Measurements from ENCODE around the gene C5orf63.
"Not testable (repeated sequence)": the region's sequence is repeated elsewhere in the genome, so short reads cannot be mapped to it uniquely, and the experiment has no call there.

The C5orf63 gene

DNA sequence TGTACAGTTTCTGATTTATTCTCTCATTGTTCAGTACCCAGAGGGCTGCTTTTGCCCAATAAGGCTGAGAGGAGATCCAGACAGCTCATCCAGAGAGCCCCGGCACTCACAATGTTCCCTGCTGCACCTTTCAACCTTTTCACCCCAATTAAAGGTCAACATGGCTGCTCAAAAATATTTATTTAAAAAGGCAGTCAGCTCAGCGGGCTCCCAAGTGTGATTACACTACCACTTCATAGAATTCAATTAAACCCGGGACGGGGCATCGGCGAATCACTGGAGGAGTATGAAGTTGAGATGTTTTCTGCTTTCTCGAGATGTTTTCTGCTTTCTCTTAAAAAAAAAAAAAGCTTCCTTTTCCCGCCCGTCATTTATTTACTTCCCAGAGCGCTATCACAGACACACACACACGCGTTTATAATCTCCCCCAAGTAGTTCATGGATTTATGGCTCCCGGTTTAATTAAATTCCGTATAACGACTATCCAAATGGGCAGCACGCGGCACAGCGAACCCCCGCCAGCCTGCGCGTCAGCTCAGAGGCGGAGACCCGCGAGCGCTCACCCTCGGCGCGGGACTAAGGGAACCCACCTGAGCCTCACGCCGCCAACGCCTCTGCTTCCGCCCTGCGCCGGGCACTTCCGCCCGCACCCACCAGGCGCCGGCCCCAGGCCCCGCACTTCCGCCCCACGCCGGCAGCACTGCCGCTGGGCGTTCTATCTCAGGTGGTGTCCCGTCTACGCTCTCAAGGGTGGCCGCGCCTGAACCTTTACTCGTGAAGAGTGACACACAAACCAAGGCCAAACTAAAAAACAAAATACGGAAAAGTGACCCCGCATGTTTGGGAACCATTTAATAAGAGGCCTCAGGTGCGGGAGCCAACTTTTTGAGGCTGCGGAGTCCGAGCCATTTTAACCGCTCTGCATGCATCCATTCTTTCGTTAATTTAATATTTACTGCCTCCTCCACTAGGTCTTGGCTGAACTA is at the start of gene C5orf63:
Gene C5orf63 (minus strand): TSS at position 642 of the 986 bp plus-strand sequence. CDS start 14,507 bp downstream, outside the sequence.
- DNase-seq, result no peak

DNA sequence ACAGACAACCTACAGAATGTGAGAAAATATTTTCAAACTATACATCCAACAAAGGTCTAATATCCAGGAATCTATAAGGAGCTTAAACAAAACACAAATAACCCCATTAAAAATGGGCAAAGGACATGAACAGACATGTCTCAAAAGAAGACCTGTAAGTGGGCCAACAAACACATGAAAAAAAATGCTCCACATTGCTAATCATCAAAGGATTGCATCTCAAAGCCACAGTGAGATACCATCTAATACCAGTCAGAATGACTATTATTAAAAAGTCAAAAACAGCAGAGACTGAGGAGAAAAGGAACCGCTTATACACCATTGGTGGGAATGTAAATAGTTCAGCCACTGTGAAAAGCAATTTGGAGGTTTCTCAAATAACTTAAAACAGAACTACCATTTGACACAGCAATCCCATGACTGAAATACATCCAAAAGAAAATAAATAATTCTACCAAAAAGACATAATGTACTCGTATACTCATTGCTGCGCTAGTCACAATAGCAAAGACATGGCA is 39.1 kb upstream of the C5orf63 start:
- peak; percentile 6 for DNase-seq

DNA sequence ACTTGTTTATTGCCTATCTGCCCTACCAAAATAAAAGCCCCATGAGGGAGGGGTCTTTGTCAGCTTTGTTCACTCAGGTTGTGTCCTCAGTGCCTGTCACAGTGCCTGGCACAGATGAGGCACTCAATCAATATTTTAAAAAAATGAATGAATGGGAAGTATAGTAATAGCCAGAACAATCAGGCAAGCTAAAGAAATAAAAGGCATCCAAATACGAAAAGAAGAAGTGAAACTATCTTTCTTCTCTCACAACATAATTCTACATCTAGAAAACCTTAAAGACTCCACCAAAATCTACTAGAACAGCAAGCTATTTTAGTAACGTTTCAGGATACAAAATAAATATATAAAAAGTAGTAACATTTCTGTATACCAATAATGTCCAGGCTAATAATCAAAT is 37.8 kb upstream of the C5orf63 start:
- DNase-seq, result no peak

DNA sequence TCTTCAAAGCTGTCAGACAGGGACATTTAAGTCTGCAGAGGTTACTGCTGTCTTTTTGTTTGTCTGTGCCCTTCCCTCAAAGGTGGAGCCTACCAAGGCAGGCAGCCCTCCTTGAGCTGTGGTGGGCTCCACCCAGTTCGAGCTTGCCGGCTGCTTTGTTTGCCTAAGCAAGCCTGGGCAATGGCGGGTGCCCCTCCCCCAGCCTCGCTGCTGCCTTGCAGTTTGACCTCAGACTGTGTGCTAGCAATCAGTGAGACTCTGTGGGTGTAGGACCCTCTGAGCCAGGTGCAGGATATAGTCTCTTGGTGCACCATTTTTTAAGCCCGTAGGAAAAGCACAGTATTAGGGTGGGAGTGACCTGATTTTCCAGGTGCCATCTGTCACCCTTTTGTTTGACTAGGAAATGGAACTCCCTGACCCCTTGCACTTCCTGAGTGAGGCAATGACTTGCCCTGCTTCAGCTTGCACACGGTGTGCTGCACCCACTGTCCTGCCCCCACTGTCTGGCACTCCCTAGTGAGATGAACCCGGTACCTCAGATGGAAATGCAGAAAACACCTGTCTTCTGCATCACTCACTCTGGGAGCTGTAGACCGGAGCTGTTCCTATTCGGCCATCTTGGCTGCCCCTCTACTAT is 35.4 kb upstream of the C5orf63 start:
- not testable (repeated sequence) for DNase-seq

DNA sequence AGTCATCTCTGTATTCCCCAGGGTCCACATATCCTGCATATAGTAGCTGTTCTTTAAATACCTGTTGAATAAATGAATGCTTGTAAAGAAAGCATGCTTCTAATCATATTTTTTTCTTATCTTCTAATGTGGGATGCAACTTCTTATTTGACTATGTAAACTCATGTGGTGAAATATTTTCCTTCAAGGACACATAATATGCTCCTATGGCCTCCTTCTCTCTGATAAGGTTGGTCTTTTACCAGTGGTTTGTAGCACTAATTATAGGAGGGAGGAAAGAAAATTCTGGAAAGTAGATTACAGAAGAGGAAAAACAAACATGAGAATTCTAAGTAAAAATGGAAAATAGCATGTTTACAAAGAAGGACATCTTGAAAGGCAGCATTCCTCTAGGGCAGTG is 28.6 kb upstream of the C5orf63 start:
- DNase-seq, result no peak

DNA sequence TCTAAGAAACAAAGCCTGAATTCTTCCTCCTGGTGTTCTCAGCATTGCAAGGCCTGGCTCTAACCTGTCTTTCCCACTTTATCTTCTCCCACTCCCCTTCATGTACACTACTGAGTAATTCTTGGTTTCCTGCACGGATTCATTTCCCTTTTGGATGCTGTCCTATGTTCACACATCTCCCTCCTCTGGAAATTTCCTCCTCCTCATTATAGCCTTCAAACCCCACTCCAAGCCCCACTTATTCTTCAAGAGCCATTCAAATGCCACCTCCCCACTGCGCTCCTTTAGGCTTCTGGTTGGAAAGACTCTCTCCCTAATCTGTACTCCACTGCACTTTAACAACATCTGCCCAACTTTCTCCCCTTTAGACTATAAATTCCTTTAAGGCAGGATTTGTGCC is 28.2 kb upstream of the C5orf63 start:
- DNase-seq, result no peak

DNA sequence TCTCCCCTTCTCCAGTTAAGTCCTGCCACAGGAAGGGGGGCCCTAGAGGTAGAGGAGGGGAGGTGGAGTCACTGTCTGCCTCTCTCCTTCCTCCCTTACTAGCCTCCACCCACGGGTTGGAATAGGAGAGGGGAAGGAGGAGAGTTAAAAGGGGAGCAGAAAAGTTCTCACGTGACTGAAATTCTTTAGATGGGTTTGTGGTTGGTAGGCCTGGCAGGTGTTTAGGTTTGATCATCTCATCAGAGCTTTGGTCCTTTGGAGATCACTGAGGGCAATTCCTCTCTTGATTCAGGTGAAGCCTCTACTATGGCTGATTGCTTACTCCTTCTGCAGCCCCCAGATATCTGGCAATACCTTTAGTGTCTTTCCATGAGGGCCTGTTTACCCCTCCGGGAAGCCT is 24.9 kb upstream of the C5orf63 start:
- DNase-seq, result no peak

DNA sequence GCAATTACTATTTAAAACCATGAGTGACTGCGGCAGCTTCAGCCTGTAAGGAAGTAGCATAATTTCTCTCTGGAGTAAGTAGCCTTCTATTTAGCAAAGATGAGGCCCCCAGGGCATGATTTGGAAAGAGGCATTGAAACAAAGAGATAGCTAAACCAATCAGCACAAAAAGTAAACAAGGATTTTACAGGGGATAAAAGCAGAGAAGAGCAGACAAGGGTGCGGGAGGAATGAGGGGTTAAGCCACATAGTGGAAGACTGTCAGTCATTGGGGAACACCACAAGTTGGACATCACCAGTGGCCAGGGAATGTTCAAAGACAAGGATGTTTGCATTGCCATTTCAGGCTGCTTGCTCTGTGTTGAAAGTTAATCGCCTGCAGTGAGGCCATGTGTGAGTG is 24.0 kb upstream of the C5orf63 start:
- DNase-seq, result no peak

DNA sequence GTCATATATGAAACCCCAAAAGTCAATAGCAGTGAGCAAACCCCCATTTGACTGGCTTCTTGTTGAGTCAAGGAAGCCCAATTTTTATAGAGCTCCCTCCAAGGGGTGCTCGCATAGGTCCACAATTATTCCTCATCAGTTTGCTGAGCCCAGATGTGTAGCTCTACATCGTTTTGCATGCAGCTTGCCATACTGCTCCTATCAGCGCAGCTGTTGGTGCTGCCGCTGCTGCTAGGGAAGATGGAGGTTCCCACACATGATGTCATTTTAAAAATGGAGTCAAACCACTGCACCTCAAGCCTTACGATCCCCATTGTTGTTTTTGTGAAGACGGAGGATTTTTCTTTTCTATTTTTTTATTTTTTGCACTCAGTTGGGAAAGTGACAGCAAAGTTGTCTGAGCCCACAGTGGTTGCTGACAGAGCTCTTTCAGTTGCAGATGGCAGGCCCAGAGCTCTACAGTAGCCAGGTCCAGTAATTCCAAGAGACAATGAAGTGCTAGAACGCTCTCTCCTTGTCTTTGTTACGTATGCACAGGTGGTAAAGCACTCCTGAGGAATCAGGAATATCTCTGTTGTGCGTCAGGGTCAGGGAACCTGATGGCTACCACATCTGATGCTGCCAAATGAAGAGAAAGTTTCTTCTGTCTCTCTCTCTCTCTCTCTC is 23.2 kb upstream of the C5orf63 start:
- DNase-seq, result no peak

DNA sequence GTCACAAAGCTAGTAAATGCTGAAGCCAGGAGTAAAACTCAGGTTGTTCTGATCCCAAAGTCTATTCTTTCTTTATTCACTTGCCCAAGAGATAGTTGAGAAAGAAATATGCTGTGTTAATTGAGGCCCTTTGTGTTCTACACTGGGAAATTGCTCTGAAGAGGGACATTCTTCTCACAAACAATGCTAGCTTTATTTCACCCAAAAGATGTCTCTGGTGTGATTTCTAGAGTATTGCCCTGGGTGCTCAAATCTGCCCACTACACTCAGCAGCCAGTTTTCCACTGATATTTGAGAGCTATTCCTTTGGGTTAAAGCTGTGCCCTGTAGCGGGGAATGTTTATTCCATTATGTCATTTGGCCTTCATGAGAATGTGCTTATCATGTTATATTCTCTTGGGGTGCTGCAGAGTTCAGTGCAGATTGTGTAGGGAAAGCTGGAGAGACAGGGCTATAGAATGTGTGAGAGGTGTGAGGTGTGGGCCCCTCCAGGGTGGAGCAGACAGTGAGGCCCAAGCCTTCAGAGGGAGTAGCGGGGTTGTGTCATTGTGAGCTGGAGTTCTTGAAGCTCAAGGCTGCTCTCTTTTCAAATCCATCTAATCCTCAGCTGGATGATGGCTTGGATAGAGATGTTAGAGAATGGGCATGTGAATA is 21.0 kb upstream of the C5orf63 start:
- DNase-seq, result no peak

DNA sequence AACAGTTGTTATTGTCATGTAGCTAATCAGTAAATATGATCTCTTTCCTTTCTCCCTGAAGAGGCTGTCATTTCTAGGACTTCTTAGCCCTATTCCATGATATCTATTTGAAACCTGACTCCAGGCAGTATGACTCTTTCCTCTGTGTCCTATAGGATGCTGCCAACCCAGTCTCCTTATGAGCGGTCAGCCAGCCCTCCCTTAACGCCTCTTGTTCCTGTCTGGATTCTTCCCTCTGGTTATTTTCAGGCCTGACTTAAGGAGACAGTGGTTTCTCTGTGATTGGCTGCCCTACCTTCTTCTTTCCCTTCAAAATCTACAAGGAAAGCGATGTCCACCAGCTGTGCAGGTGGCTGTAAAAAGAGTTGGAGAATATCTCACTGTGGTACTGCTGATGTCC is 19.4 kb upstream of the C5orf63 start:
- peak; percentile 4 for DNase-seq

DNA sequence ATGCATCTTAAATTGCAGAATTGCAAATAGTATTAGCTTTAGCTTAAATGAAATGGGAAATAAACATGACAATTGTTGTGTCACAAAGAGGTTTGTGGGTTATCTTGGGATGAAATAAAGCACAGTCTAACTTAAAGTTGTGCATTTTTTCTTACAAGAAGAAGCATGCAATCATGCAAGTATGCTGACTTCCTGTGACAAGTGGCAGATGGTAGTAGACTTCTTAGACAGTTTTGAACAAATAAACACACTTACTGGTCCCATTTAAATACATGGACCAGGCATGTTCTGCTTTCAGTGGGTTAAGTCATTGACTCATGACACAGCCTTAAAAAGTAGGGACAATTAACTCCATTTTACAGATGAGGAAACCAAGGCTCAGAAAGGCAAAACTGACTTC is 15.9 kb upstream of the C5orf63 start:
- DNase-seq, result no peak

DNA sequence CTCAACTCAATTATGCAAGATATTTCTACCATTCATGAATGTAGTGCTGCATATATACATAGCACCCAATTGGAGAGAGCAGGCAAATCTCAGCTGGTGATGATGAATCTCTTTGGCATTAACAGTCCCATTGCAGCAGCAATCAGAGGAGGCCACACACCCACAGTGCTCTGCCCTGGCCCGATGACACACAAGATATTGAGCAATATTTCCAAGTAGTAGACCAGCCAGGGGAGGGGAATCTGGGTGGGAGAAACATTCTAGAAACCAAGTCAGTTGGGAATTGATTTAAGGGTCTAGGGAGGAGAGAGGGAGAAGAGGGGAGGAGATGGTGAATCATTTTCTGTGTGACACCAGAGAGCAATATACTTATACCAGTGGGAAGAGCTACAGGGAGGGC is 14.9 kb upstream of the C5orf63 start:
- no peak for DNase-seq

DNA sequence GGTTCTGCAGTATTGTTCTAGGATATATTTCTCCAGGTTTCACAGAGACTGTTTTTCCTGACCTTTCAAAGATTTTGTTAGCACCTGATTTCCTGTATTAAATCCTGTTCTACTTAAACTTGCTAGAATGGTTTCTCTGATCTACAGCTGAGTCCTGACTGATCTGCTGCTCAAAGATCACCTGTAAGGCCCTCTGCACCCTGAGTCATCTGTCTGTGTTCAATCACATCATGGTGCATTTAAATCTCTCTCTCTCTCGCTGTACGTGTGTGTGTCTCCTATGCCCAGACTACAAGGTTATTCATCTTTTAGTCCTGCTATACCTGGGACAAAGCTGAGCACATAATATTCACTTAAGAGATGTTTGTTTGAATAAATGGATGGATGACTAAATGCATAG is 13.3 kb upstream of the C5orf63 start:
- DNase-seq, result no peak

DNA sequence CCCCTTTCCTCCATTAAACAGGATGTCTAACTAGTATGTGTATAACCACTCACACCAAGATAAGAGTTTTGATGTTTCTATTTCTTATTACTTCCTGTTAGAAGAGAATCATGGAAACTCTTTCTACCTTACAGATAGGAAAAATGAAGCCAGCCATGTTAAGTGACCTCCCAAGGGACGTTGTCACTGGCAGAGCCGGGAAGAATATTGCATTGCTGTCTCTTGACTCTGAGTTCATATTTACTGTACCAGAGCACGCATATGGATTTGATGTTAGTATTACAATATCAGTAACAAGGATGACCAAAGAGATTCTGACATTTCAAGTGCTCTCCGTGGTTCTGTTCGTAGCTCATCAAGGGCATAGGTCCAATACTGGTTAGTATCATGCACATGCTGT is 12.5 kb upstream of the C5orf63 start:
- no peak for DNase-seq

DNA sequence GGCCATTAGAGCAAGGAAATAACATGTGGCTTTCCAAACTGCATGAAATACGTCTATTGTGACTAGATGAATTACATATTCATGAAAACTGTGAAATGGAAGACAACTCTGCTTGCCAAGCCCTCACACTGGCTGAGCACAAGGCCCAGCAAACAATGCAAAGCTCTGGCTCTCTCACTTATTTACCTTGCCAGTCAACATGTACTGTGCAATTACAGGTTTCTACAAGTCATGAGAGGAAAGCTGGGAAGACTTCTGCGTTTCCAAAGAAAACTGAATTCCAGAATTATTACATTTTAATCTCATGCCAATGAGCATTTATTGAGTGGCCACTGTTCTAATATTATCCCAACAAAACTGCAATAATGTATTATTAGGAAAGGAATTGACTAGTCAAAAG is 12.1 kb upstream of the C5orf63 start:
- no peak for DNase-seq

DNA sequence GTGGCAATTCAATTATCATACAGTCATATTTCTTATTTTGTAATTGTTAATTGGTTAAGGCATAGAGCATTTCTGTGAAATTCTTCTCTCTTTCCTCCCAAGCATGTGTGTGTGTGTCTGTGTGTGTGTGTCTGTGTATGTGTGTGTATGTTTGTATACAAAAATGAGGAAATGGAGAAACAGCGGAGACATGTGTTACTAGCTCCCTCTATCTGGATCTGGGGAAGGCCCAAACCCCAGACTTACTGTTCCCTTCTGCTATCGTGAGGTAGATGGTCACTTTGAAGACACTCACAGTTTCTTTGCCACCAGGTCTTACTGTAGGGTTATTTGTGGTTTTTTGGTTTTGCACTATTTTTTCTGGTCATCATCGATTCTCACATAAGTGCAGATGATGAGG is 11.4 kb upstream of the C5orf63 start:
- no peak for DNase-seq

DNA sequence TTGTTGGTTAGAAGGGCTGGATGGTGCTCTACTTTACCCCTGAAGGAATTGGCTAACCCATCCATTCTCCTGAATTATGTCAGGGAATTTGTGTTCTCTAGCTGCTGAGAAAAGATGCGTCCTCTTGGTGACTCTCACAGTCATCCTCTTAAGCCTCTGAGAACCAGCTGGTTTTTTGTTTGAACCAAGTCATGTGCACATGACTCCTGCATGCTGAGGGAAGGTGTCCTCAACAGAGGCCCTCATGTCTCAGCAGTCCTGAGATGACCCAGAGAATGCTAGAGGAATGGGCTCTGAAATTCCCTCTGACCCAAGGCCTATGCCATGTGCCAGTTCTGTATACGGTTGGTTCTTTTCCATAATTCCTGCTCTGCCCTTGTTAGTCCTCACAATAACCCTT is 10.4 kb upstream of the C5orf63 start:
- no peak for DNase-seq

DNA sequence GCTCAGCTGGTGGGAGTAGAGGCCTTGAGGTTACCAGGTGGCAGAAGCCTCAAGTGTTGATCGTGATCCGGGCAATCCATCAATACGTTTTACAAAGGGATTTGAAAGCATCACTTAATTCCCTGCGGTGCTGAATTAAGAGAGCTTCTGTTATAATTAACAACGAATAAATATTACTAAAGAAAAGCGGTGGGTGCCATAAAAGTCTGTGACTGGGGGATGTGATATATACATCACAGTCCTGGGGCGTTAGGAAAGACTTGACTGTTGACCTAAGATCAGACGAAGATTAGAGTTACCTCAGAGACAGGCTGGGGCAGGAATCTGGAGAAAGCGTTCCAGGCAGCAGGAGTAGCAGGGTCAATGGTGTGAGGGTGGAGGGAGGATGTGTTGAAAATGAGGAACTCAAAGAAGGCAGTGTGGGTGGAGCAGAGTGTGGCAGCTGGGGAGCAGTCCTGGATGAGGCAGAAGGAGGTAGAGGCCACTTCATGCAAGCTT is 6.7 kb upstream of the C5orf63 start:
- peak; percentile 81 for DNase-seq

DNA sequence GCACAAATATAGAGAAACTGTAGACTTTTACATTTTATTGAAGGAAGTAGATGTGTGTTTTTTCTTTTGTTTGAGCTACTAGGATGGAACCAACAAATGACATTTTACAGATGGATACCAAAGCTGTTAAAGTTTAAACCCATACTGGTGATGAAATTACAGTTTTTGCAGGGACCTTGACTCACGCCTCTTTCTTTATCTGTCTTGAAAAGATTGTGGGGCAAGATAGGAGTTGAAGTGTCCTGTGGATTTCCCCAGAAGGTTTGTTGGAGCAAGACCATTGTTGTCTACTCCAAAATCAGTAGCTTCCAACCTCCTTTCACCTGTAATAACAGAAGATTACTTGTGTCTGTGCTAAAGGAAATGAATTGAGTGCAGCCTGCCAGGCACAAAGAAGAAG is 4.1 kb upstream of the C5orf63 start:
- no peak for DNase-seq

DNA sequence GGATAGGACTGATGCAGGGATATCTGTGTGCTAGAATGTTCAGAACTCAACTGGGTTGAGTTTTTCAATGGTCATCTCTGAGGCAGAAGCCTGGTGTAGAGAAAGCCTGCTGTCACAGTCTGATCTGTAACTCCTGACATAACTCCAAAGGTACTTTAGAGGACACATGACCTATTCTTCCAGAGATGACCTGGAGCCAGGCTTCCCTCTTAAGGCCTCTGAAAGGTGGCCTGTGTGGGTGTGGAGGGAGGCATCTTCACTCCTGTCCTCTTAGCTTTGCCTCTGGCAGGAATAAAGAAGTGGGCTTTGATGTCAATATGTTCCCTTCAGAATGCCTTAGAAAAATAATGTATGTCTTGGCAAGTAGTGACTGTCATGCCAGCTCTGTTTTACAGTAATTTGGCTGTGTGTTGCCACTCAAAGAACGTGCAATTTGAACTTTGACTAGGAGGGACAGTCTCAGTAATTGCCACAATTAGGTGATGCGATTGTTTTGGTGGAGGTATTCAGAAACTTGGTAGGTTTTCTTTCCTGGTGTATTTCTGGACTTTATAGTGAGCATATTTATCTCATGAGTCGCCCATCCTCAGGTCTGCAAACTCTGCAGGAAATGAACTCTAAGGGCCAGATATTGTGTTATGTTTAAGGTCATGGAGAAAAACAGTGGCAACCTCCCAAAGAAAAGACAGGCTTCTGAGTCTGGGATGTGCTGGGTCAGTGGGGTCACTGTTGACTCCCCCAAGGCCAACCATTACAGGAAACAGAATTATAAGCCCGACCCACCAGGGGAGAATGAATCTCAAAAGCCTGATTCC is 3.2 kb upstream of the C5orf63 start:
- no peak for DNase-seq

DNA sequence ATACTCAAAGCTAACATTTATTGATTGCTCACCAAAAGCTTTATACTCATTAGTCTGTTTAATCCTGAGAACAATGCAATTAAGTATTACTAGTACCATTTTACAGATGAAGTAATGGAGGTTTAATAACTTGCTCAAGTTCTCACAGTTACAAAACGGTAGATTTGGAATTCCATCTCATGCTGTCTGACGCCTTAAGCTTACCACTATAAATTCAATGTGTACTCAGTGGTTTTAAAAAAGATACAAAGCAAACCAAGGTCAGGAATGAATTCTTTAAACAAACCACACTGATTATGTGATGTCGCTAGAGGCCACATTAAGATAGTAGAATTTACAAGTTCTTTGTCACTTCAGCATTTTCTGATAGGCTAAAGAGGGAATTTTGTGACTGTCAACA is 1.2 kb upstream of the C5orf63 start:
- no peak for DNase-seq

All from NCI-H1105 treated with DMSO at 0.1 percent for 48 hours (cell line).